ENCODE data around the gene CDKN2D.

The CDKN2D gene

GRCh38 chr19:10593148-10593547 is 24.4 kb upstream of the CDKN2D start:
- in situ Hi-C loops (cut with MboI; ENCODE audit: low sequenced_read_pairs, unreplicated experiment), result no loop called here
- no peak for DNase-seq (ENCODE audit: low spot score)
- no peak for TF ChIP-seq CTCF (IDR thresholded peaks at IDR 0.05; ENCODE audit: borderline replicate concordance, control extremely low read depth, extremely low read depth, insufficient read depth, missing control alignments)

GRCh38 chr19:10587839-10588150 is 19.0 kb upstream of the CDKN2D start:
- in situ Hi-C loops (cut with MboI; ENCODE audit: low sequenced_read_pairs, unreplicated experiment), result no loop called here
- no peak for TF ChIP-seq CTCF (IDR thresholded peaks at IDR 0.05; ENCODE audit: borderline replicate concordance, control extremely low read depth, extremely low read depth, insufficient read depth, missing control alignments)
- DNase-seq (ENCODE audit: low spot score), result no peak

- TF ChIP-seq CTCF (IDR thresholded peaks at IDR 0.05; ENCODE audit: borderline replicate concordance, control extremely low read depth, extremely low read depth, insufficient read depth, missing control alignments), result no peak
- DNase-seq (ENCODE audit: low spot score), result no peak
- in situ Hi-C loops (cut with MboI; ENCODE audit: low sequenced_read_pairs, unreplicated experiment), result no loop called here
Observed at GRCh38 chr19:10587022-10587838, 18.5 kb upstream of the CDKN2D start, which contains the start of gene AP1M2. Gene AP1M2 (minus strand): TSS chr19:10587312. CDS start chr19:10587231, 81 bp downstream.

GRCh38 chr19:10586396-10586795 is 17.6 kb upstream of the CDKN2D start:
- in situ Hi-C loops (cut with MboI; ENCODE audit: low sequenced_read_pairs, unreplicated experiment), result no loop called here
- no peak for DNase-seq (ENCODE audit: low spot score)
- no peak for TF ChIP-seq CTCF (IDR thresholded peaks at IDR 0.05; ENCODE audit: borderline replicate concordance, control extremely low read depth, extremely low read depth, insufficient read depth, missing control alignments)

GRCh38 chr19:10583036-10583776 is 14.4 kb upstream of the CDKN2D start:
- in situ Hi-C loops (cut with MboI; ENCODE audit: low sequenced_read_pairs, unreplicated experiment), result loop anchor here (5.0 kb wide), 2 partner anchors 59 to 114 kb away; no protein-coding TSS in a partner anchor
- DNase-seq (ENCODE audit: low spot score), result no peak
- no peak for TF ChIP-seq CTCF (IDR thresholded peaks at IDR 0.05; ENCODE audit: borderline replicate concordance, control extremely low read depth, extremely low read depth, insufficient read depth, missing control alignments)

GRCh38 chr19:10582091-10582490 is 13.3 kb upstream of the CDKN2D start:
- in situ Hi-C loops (cut with MboI; ENCODE audit: low sequenced_read_pairs, unreplicated experiment), result loop anchor here (5.0 kb wide), 2 partner anchors 60 to 115 kb away; no protein-coding TSS in a partner anchor
- no peak for DNase-seq (ENCODE audit: low spot score)
- TF ChIP-seq CTCF (IDR thresholded peaks at IDR 0.05; ENCODE audit: borderline replicate concordance, control extremely low read depth, extremely low read depth, insufficient read depth, missing control alignments), result no peak

Measured in GM13976 (cell line).